PC-3 (cell line): ENCODE results near the gene TNS3.

Experiments used
- EZH2 ChIP-seq: fragments of 300-600 bp; sonication (generic); IDR thresholded peaks from one replicate; pipeline ENCODE4 v1.6.1; 2017; ENCODE audit warnings: antibody characterized with exemption, mild to moderate bottlenecking, low read length; ENCODE audit not compliant: unreplicated experiment
- EZH2phosphoT487 ChIP-seq: fragments of 300-600 bp; sonication (generic); IDR thresholded peaks from 2 replicates; pipeline ENCODE4 v1.6.1; 2018; ENCODE audit warnings: mild to moderate bottlenecking, antibody characterized with exemption, low read length, borderline replicate concordance

DNA sequence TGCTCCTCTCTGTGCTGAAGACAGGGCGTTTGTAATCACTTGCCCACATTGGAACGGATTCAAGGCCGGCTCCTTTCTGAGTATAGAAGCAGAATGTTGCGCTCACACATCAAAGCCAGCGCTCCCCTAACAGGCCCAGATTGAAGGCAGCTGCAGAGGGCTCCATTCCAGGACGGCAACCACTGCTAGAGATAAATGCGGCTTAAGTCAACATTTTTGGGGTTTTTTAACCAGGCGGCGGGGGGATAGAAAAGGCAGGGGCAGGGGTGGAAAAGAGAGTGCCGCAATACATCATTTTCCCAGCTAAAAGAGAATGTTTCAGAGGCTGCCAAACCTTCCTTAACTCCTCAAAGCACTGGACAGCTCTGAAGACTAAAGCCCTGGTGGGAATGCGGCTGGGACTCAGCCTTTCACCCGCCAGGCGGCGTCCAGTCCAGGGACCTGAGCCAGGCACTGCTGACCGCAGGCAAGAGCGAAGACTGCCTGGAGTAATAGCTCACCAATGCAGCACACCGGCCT lies 189.6 kb downstream of the TNS3 start:
- no peak for TF ChIP-seq EZH2phosphoT487
- no peak for TF ChIP-seq EZH2
